ENCODE results near the gene GPATCH1. TPM values are rescaled to one million over a fixed set of nuclear protein-coding genes. Genes with fewer than 3 reads are reported as not detected.

Gene GPATCH1
- total RNA-seq, 2 experiments from 2014 or later = 9.8 to 10.7 TPM

GRCh38 chr19:33052352-33052972 lies 28.5 kb upstream of the GPATCH1 start:
- DNase-seq (ENCODE audit: low spot score) = no peak
- no peak overlapping the region for H2AFZ ChIP-seq (ENCODE audit: low read length)
- H3K9me3 ChIP-seq (ENCODE audit: low read length) = no peaks in the 10 kb centered on the region
- intact Hi-C loops (cut with micrococcal nuclease; ENCODE audit: unreplicated experiment) = no loop called here
- BruUV-seq (replicated peaks) = no TSS peak
- ChIA-PET CTCF (ENCODE audit: unreplicated experiment) (no interaction called here), POLR2A (no interaction called here)
- no peak overlapping the region for H3K27ac ChIP-seq (ENCODE audit: low read depth, low read length, poor library complexity, severe bottlenecking)
- no peaks in the 10 kb centered on the region for H3K9me2 ChIP-seq (ENCODE audit: insufficient read depth, low read length)
- no peaks in the 10 kb centered on the region for H3K79me2 ChIP-seq (ENCODE audit: insufficient read depth, low read depth, low read length)
- no peak for TF ChIP-seq CTCF (conservative IDR thresholded peaks at IDR 0.05; ENCODE audit: low read length)
- TF ChIP-seq EZH2phosphoT487 (IDR thresholded peaks at IDR 0.05; ENCODE audit: borderline replicate concordance, low read depth, low read length) = no peak
- no peak overlapping the region for H3K4me3 ChIP-seq (ENCODE audit: low read depth, low read length, poor library complexity, severe bottlenecking)
- no peak overlapping the region for H3K4me2 ChIP-seq (ENCODE audit: low read length)
- H4K20me1 ChIP-seq (ENCODE audit: insufficient read depth, low read length) = no peaks in the 10 kb centered on the region
- H3K4me1 ChIP-seq (ENCODE audit: insufficient read depth, low read length, poor library complexity, severe bottlenecking) = no peaks in the 10 kb centered on the region
- no peaks in the 10 kb centered on the region for H3K36me3 ChIP-seq (ENCODE audit: insufficient read depth, low read length)

GRCh38 chr19:33054623-33055022 lies 26.4 kb upstream of the GPATCH1 start:
- TF ChIP-seq EZH2phosphoT487 (IDR thresholded peaks at IDR 0.05; ENCODE audit: borderline replicate concordance, low read depth, low read length) (no peak), CTCF (conservative IDR thresholded peaks at IDR 0.05; ENCODE audit: low read length) (no peak)
- Histone ChIP-seq H3K36me3 (ENCODE audit: insufficient read depth, low read length) (no peaks in the 10 kb centered on the region), H3K27ac (ENCODE audit: low read depth, low read length, poor library complexity, severe bottlenecking) (no peak overlapping the region), H4K20me1 (ENCODE audit: insufficient read depth, low read length) (no peaks in the 10 kb centered on the region), H3K79me2 (ENCODE audit: insufficient read depth, low read depth, low read length) (no peaks in the 10 kb centered on the region), H3K4me3 (ENCODE audit: low read depth, low read length, poor library complexity, severe bottlenecking) (no peak overlapping the region), H2AFZ (ENCODE audit: low read length) (no peak overlapping the region), H3K4me1 (ENCODE audit: insufficient read depth, low read length, poor library complexity, severe bottlenecking) (no peaks in the 10 kb centered on the region), H3K4me2 (ENCODE audit: low read length) (no peak overlapping the region), H3K9me2 (ENCODE audit: insufficient read depth, low read length) (no peaks in the 10 kb centered on the region), H3K9me3 (ENCODE audit: low read length) (no peaks in the 10 kb centered on the region)
- POLR2A ChIA-PET = no interaction called here
- CTCF ChIA-PET (ENCODE audit: unreplicated experiment) = no interaction called here
- intact Hi-C loops (cut with micrococcal nuclease; ENCODE audit: unreplicated experiment) = no loop called here
- no TSS peak for BruUV-seq (replicated peaks)
- no peak for DNase-seq (ENCODE audit: low spot score)

- CTCF ChIA-PET (ENCODE audit: unreplicated experiment) = no interaction called here
- POLR2A ChIA-PET = interaction anchor here (0.6 to 0.8 kb wide), 2 partner anchors 134 to 191 kb away, joined by 3 read pairs; no protein-coding TSS in a partner anchor
- no peak overlapping the region for H3K4me2 ChIP-seq (ENCODE audit: low read length)
Measured at GRCh38 chr19:33055718-33056117, 25.3 kb upstream of the GPATCH1 start.

More at GRCh38 chr19:33055718-33056117, 25.3 kb upstream of the GPATCH1 start:
- Histone ChIP-seq H2AFZ (ENCODE audit: low read length) (no peak overlapping the region), H4K20me1 (ENCODE audit: insufficient read depth, low read length) (no peaks in the 10 kb centered on the region), H3K9me2 (ENCODE audit: insufficient read depth, low read length) (no peaks in the 10 kb centered on the region), H3K9me3 (ENCODE audit: low read length) (no peaks in the 10 kb centered on the region), H3K36me3 (ENCODE audit: insufficient read depth, low read length) (no peaks in the 10 kb centered on the region), H3K4me3 (ENCODE audit: low read depth, low read length, poor library complexity, severe bottlenecking) (no peak overlapping the region), H3K4me1 (ENCODE audit: insufficient read depth, low read length, poor library complexity, severe bottlenecking) (no peaks in the 10 kb centered on the region), H3K79me2 (ENCODE audit: insufficient read depth, low read depth, low read length) (no peaks in the 10 kb centered on the region), H3K27ac (ENCODE audit: low read depth, low read length, poor library complexity, severe bottlenecking) (no peak overlapping the region)
- no peak for TF ChIP-seq EZH2phosphoT487 (IDR thresholded peaks at IDR 0.05; ENCODE audit: borderline replicate concordance, low read depth, low read length)
- no peak for TF ChIP-seq CTCF (conservative IDR thresholded peaks at IDR 0.05; ENCODE audit: low read length)
- no TSS peak for BruUV-seq (replicated peaks)
- DNase-seq (ENCODE audit: low spot score) = no peak
- intact Hi-C loops (cut with micrococcal nuclease; ENCODE audit: unreplicated experiment) = no loop called here

All from OCI-LY7 (cell line).